H1 (cell line): ENCODE results near the gene FASTKD1.

Experiments used
- ASH2L ChIP-seq: fragments of 200-600, 300-600 bp; sonication (generic); IDR thresholded peaks from one replicate; pipeline ENCODE4 v1.7.1; 2017; ENCODE audit warnings: low read length
- BRCA1 ChIP-seq: IDR thresholded peaks from 2 replicates; pipeline ENCODE4 v1.6.1; 2012; ENCODE audit warnings: low read depth, low read length, improper control_type of control experiment
- CEBPB ChIP-seq: IDR thresholded peaks from 2 replicates; pipeline ENCODE4 v1.6.1; 2012; ENCODE audit warnings: low read depth, low read length
- CTCF ChIP-seq, 3 experiments: IDR thresholded peaks; 1 replicate in 2 of 3; 2 replicates in 1 of 3; pipeline versions ENCODE4 v1.5.1 to v1.6.1; 2011; ENCODE audit warnings: low read length in 3 of 3, mild to moderate bottlenecking in 3 of 3, inconsistent platforms in 2 of 3, low read depth in 1 of 3, moderate library complexity in 1 of 3; ENCODE audit not compliant: insufficient read depth in 1 of 3; ENCODE audit errors: control extremely low read depth in 1 of 3
- EP300 ChIP-seq, 2 experiments: IDR thresholded peaks; 1 replicate in 1 of 2; 2 replicates in 1 of 2; pipeline ENCODE4 v1.6.1; 2011 to 2012; ENCODE audit warnings: low read depth in 2 of 2, low read length in 2 of 2, mild to moderate bottlenecking in 2 of 2, borderline replicate concordance in 1 of 2, inconsistent platforms in 1 of 2, moderate library complexity in 1 of 2
- HDAC2 ChIP-seq, 2 experiments: fragments of 300-600 bp in 1 of 2; sonication (generic) in 1 of 2; IDR thresholded peaks; 2 replicates each; pipeline ENCODE4 v1.6.1; 2011 to 2012; ENCODE audit warnings: low read depth in 2 of 2, low read length in 2 of 2, mild to moderate bottlenecking in 2 of 2, moderate library complexity in 2 of 2, borderline replicate concordance in 1 of 2, inconsistent platforms in 1 of 2
- KDM1A ChIP-seq: fragments of 200-600, 300-600 bp; sonication (generic); IDR thresholded peaks from 2 replicates; pipeline ENCODE4 v1.7.1; 2016; ENCODE audit warnings: mild to moderate bottlenecking, low read length, borderline replicate concordance
- KDM5A ChIP-seq: fragments of 200-600 bp; IDR thresholded peaks from 2 replicates; pipeline ENCODE4 v1.7.1; 2012; ENCODE audit warnings: mild to moderate bottlenecking, low read length, inconsistent platforms, mixed read lengths
- MAX ChIP-seq: IDR thresholded peaks from 2 replicates; pipeline ENCODE4 v1.6.1; 2012; ENCODE audit warnings: inconsistent platforms
- POLR2A ChIP-seq, 2 experiments: IDR thresholded peaks; 1 replicate in 1 of 2; 2 replicates in 1 of 2; pipeline ENCODE4 v1.6.1; 2011; ENCODE audit warnings: low read depth in 2 of 2, low read length in 2 of 2, mild to moderate bottlenecking in 2 of 2; ENCODE audit errors: control extremely low read depth in 1 of 2
- RAD21 ChIP-seq, 2 experiments: IDR thresholded peaks in 1 of 2; conservative IDR thresholded peaks in 1 of 2; 2 replicates each; pipeline ENCODE4 v1.6.1; 2011; ENCODE audit warnings: low read depth in 2 of 2, low read length in 2 of 2, improper control_type of control experiment in 1 of 2, inconsistent platforms in 1 of 2, mild to moderate bottlenecking in 1 of 2, moderate library complexity in 1 of 2
- RXRA ChIP-seq: IDR thresholded peaks from 2 replicates; pipeline ENCODE4 v1.6.1; 2011; ENCODE audit warnings: low read depth, mild to moderate bottlenecking, low read length, moderate library complexity; ENCODE audit not compliant: insufficient read depth
- SP1 ChIP-seq: IDR thresholded peaks from 2 replicates; pipeline ENCODE4 v1.6.1; 2011; ENCODE audit warnings: low read depth, low read length
- YY1 ChIP-seq: IDR thresholded peaks from 2 replicates; pipeline ENCODE4 v1.6.1; 2011; ENCODE audit warnings: low read depth, mild to moderate bottlenecking, low read length

- TF ChIP-seq RAD21 (IDR thresholded peaks at IDR 0.05 in 1 of 2, conservative IDR thresholded peaks at IDR 0.05 in 1 of 2; ENCODE audit: low read depth in 2 of 2, low read length in 2 of 2) = no peak
- no peak for TF ChIP-seq CTCF (IDR thresholded peaks at IDR 0.05; ENCODE audit: control extremely low read depth in 1 of 3, insufficient read depth in 1 of 3, low read depth in 1 of 3, low read length in 3 of 3)
- no peak for TF ChIP-seq BRCA1
- no peak for TF ChIP-seq SP1
- TF ChIP-seq YY1 = no peak
- no peak for TF ChIP-seq POLR2A (IDR thresholded peaks at IDR 0.05; ENCODE audit: control extremely low read depth in 1 of 2, low read depth in 2 of 2, low read length in 2 of 2)
- TF ChIP-seq MAX = no peak
- TF ChIP-seq HDAC2 (IDR thresholded peaks at IDR 0.05; ENCODE audit: borderline replicate concordance in 1 of 2, low read depth in 2 of 2, low read length in 2 of 2) = no peak
- no peak for TF ChIP-seq EP300 (IDR thresholded peaks at IDR 0.05; ENCODE audit: borderline replicate concordance in 1 of 2, low read depth in 2 of 2, low read length in 2 of 2)
- TF ChIP-seq KDM1A = no peak
- TF ChIP-seq CEBPB = no peak
- no peak for TF ChIP-seq ASH2L
- no peak for TF ChIP-seq KDM5A
- no peak for TF ChIP-seq RXRA
Measured at GRCh38 chr2:169583518-169583917, 9.9 kb upstream of the FASTKD1 start.
